HG03064 (cell line): ENCODE results near the gene DLD.
"Not testable (repeated sequence)": the region's sequence is repeated elsewhere in the genome, so short reads cannot be mapped to it uniquely, and the experiment has no call there.

Experiments
- ATAC-seq: cut with Tn5 transposase; IDR thresholded peaks from one replicate; pipeline ENCODE4 v1.9.1; 2021; ENCODE audit warnings: low read depth; ENCODE audit not compliant: unreplicated experiment

Gene DLD, protein sequence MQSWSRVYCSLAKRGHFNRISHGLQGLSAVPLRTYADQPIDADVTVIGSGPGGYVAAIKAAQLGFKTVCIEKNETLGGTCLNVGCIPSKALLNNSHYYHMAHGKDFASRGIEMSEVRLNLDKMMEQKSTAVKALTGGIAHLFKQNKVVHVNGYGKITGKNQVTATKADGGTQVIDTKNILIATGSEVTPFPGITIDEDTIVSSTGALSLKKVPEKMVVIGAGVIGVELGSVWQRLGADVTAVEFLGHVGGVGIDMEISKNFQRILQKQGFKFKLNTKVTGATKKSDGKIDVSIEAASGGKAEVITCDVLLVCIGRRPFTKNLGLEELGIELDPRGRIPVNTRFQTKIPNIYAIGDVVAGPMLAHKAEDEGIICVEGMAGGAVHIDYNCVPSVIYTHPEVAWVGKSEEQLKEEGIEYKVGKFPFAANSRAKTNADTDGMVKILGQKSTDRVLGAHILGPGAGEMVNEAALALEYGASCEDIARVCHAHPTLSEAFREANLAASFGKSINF

DNA sequence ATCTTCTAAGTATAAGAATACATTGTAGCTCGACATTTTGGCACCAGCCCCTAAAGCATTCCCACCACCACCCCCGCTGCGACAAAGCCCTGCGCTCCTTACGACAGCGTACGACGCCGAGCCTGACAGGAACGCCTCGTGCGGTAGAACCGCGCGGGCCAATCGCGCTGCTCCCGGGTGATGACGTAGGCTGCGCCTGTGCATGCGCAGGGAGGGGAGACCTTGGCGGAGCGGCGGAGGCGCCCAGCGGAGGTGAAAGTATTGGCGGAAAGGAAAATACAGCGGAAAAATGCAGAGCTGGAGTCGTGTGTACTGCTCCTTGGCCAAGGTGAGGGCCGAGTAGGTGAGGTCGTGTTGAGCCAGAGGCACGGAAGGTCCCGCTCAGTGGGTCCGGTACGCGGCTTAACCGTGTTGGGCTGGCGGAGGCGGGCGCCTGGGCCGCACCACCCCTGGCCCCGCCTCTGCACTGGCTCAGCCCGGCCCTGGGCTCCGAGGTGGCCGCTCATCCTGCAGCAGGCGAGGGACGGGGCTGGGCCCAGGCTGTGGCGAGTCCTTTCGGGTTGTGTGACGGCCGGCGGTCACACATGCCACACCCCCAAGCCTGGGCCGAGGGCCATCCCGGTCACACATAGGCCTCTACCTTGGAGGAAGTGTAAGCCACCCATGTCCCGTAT is at the start of gene DLD:
DLD (plus strand) TSS at position 222 of the 674 bp plus-strand sequence; CDS start at position 290, 68 bp downstream.
- ATAC-seq = peak; percentile 99

DNA sequence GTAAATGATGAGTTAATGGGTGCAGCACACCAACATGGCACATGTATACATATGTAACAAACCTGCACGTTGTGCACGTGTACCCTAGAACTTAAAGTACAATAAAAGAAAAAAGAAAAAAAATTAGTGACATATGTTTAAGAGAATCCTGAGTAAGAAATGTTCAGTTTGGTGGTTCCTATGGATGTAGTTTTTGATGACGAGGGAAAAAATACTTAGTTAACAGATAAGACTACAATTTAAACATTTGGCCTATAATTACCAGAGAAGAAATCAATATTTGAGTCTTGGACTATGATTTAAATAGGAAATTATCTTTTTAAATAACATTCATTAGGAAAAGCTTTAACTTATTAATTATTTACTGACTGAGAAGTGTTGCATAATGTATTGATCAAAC is 48.8 kb upstream of the DLD start:
- ATAC-seq = no peak

DNA sequence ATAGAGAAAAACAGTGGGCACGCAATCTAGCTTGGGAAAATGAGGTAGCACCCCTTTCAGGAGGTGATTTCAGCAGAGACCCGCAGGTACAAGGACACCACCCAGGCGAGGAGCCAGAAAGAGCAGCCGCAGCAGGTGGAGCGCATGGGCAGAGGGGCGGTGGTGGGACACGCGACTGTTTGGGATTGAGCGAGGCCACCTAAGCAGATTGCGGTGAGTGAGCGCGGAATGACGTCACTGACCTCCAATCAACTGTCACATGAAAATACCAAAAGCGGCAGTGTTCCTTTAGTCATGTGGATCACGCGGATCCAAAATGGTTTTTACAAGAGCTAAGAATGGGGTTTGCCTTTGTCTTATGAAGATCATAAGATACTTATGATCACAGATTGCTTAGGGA is 47.8 kb upstream of the DLD start:
- no peak for ATAC-seq

DNA sequence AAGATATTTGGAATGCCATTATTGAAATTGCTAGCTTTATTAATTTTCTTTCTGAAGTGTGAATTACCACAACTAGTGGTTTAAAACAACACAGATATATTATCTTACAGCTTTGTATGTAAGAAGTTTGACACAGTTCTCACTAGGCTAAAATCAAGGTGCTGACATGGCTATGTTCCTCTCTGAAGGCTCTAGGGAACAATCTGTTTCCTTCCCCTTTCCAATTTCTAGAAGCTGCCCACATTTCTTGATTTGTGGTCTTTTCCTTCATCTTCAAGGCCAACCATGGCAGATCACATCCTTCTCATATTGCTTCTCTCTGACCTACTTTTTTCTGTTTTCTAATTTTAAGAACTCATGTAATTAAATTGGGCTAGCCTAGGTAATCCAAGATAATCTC is 44.7 kb upstream of the DLD start:
- ATAC-seq = no peak

DNA sequence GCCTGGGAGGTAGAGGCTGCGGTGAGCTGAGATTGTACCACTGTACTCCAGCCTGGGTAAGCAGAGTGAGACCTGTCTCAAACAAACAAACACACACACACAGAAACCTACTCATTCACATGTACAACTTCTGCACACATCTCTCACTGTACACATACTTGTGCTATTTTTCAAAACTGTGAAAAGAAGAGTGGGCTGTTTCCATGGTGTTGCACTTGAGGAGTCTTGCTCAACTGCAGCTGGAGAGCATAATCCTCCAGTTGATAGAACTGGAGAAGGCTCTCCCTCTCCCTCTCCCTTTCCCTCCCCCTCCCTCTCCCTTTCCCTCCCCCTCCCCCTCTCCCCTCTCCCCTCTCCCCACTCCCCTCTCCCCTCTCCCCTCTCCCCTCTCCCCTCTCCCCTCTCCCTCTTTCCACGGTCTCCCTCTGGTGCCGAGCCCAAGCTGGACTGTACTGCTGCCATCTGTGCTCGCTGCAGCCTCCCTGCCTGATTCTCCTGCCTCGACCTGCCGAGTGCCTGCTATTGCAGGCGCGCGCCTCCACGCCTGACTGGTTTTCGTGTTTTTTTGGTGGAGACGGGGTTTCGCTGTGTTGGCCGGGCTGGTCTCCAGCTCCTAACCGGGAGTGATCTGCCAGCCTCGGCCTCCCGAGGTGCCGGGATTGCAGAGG is 43.7 kb upstream of the DLD start:
- ATAC-seq = no peak

DNA sequence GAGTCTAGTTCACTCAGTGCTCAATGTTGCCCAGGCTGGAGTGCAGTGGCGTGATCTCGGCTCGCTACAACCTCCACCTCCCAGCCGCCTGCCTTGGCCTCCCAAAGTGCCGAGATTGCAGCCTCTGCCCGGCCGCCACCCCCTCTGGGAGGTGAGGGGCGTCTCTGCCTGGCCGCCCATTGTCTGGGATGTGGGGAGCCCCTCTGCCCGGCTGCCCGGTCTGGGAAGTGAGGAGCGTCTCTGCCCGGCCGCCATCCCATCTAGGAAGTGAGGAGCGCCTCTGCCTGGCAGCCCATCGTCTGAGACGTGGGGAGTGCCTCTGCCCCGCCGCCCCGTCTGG is 43.2 kb upstream of the DLD start:
- ATAC-seq = not testable (repeated sequence)

GRCh38 chr7:107848211-107848610 is 42.8 kb upstream of the DLD start:
- ATAC-seq = not testable (repeated sequence)

DNA sequence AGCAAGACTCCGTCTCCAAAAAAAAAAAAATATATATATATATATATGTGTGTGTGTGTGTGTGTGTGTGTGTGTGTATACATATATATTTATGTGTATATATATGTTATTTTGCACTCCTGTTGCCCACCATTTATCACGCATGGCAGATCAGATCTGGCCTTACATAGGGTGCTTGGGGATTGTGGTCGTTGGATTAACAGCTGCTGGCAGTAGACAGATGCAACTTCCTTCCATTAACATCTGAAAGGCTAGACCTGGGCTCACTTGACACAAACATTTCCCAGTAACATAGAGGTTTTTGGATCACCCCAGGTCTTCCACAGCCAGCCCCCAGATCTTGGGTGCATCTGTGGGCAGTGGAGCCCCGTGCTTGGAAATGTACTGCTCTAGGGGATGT is 40.8 kb upstream of the DLD start:
- no peak for ATAC-seq

- no peak for ATAC-seq
Observed at GRCh38 chr7:107850643-107851042, 40.3 kb upstream of the DLD start.

GRCh38 chr7:107854454-107854853 is 36.5 kb upstream of the DLD start:
- ATAC-seq = no peak

DNA sequence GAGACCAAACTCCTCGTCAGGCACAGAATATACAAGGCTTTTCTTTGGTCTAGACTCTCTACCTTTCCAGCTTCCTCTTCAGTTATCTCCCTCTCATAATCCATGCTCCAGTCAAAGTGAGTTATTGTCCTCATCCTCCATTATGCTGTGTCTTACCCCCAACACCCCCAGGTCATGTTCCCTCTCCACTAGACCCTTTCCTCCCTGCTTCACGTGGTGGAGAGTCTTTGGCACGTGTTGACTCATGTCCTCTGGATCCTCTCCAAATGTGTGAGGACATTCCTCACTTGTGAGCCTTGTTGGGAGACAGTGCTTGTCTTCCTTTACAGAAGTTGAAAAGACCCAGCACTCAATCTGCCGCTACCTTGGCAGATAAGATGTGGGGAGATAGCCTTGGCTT is 36.0 kb upstream of the DLD start:
- ATAC-seq = no peak

DNA sequence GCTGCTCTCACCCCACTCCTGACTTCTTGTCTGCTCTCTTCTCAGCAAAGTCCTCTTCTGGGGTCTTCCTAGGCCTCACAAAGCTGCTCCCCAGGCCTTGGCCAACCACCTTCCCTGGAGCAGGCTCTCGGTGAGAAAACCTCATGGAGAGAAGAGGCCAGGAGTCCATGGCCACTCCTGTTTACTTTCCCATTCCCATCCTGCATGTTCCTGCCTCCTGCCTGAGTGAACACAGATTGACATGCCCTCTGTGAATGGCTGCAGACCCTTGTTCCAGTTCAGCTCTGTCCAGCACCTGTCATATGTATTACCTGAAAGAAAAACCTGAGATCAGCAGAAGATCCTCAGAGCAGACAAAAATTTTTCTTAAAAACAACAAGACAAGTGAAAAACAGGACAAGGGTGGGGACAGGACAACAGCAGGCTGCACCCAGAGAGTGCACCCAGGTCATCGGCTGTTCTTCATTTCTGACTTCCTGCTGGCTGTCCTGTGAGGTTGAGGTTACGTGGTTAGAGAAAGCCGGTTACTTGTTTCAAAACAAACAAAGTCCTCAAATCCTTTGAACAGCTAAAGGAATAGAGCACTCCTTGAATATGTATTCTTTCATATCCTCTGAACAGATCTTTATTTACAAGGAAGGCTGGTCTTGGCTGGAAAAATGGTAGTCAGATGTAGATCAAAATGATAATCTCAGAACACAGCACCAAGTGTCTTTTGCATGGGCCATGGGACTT is 34.0 kb upstream of the DLD start:
- ATAC-seq = no peak

GRCh38 chr7:107857541-107857912 is 33.5 kb upstream of the DLD start:
- ATAC-seq = no peak

DNA sequence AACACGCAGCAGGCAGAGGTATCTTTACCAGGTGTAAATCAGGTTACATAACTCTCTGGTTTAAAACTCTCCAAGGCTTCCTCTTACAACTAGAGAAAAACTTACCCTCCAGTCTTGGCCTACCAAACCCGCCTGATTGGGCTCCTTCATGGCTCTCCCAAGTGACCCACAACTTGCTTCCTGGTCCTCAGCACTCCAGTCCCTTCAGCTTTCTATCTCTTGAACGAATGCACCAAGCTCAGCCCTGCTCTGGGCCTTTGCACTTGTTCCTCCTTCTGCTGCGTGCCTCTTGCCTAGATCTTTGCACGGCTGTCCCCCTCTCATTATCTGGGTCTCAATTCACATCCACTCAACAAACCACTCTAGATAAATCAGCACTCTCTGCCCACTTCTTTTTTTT is 32.7 kb upstream of the DLD start:
- ATAC-seq = no peak

DNA sequence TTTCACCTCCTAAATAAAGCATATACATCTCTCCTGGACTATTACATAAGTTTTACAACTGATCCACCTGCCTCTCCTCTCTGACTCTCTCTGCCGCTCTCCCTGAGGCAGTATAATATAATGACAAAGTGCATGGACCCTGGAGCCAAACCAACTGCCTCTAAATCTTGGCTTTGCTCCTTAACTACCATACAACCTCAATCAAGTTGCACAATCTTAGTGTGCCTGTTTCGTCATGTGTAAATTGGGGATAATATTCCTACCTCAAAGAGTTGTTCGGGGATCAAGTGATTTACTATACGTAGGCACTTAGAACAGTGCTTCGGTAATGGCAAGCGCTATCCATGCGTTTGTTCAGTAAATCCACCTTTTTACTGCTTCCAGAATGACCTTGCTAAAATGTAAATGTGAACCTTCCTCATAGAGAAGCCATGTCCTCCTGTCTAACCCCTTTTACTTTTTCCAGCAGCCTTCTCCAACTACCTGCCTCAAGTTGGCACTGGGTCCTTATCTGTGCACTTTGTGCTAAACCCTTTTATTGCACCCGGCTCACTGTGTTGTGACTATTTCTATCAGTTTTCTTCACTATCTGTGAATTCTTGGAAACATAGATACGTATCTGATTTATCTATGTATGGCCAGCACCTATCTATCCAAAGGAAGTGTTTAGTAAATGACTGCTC is 30.6 kb upstream of the DLD start:
- no peak for ATAC-seq

DNA sequence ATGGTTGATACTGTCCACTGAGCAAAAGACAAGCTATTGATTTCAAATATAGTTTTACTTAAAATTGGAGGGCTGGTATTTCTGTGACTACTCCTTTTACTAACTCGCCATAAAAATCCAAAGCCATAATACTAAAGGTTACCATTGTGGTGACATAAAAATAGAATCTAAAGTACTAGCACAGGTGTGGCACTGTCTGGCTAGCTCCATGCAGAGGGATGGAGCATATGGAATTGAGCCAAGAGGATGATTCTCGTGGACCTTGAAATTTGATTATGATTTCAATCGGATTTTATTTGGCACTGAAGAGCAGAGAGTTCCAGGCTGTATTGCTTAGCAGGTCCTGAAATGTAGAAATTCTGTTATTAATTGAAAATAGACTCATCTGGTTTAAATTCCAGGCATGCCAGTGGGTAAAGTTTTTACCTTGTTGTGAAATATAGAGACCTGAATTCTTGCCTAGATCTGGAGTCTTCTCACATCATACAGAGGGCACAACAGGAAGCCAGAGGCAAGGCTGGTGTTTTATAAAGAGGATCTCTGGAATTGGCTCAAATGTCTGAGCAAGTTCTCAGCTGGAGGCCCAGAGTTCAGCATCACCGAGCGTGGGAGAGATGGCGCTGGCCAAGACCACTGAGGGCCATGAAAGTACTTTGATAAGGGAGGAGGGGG is 29.9 kb upstream of the DLD start:
- no peak for ATAC-seq

GRCh38 chr7:107865956-107866775 is 24.8 kb upstream of the DLD start:
- ATAC-seq = no peak

DNA sequence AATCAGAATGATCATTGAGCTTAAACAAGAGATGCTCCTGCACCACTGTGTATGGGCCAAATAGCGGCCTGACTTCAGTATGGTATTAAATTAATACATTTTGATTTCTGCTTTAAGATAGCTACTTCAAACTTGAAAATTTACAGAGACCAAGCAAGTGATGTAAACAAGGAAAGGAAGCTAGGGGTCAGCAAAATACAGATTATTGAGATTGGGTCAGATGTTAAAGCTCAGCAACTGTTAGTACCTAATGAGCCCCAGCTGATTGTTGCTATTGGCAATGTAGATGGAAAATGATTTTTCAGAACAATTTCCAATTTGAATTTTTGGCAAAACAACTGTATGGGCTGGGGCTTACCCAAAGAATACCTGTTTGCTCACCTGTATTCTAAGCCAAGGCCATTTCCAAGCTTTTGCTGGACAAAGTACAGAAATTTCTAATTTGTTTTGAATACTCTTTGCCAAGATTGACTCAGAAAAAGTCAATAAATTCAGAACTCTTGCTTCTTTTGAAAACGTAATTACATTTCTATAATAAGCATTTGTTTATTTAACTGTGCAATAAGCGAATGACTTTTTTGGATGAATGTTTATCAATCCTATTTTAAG is 23.0 kb upstream of the DLD start:
- no peak for ATAC-seq
